Epithelial cell of proximal tubule (primary cell): ENCODE results near the gene CHMP6. TPM values are rescaled to one million over a fixed set of nuclear protein-coding genes. Genes with fewer than 3 reads are reported as not detected.

Experiments used
- DNase-seq: peaks from one replicate; pipeline ENCODE4 v3.0.0-alpha.2; 2011; ENCODE audit warnings: low read depth
- H3K4me3 ChIP-seq: 2 replicates; pipeline ENCODE4 v1.5.1; 2011; ENCODE audit warnings: low read depth, mild to moderate bottlenecking, low read length
- total RNA-seq: library from RNA; depleted of rRNA; stranded (reverse); fragments of >200 nt; gene quantifications from 2 replicates; pipeline ENCODE4 v1.2.3, GENCODE V29; 2015
- TF ChIP-seq, protein P1 (sequence below): conservative IDR thresholded peaks from 2 replicates; pipeline ENCODE4 v1.5.1; 2012; ENCODE audit warnings: low read depth, mild to moderate bottlenecking, low read length

Gene CHMP6
- 32.6 and 35.7 TPM in 2 replicates for total RNA-seq

DNA sequence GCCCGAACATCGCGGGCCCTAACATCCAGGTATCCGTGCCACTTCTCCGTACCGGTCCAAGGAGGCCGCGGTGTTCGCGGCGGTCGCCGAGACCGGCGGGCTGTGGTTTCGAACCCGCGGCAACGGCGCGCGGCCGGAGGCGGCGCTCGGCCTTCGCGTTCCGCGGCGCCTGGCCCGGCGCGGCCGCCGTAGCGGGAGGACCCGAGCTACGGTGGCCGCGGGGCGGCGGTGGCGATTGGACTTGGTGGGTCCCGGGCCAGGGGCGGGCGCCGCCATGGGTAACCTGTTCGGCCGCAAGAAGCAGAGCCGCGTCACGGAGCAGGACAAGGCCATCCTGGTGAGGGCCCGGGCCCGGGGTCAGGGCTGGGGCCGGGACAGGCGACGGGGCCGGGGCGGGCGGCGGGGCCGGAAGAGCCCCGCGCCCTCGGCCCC, at the start of gene CHMP6:
TSS of gene CHMP6 (plus strand) at position 197 of the 432 bp plus-strand sequence. CDS start at position 275, 78 bp downstream.
- peak within 1 kb of the TSS; percentile 80 for H3K4me3 ChIP-seq
- no peak for DNase-seq
- TF ChIP-seq, protein P1, sequence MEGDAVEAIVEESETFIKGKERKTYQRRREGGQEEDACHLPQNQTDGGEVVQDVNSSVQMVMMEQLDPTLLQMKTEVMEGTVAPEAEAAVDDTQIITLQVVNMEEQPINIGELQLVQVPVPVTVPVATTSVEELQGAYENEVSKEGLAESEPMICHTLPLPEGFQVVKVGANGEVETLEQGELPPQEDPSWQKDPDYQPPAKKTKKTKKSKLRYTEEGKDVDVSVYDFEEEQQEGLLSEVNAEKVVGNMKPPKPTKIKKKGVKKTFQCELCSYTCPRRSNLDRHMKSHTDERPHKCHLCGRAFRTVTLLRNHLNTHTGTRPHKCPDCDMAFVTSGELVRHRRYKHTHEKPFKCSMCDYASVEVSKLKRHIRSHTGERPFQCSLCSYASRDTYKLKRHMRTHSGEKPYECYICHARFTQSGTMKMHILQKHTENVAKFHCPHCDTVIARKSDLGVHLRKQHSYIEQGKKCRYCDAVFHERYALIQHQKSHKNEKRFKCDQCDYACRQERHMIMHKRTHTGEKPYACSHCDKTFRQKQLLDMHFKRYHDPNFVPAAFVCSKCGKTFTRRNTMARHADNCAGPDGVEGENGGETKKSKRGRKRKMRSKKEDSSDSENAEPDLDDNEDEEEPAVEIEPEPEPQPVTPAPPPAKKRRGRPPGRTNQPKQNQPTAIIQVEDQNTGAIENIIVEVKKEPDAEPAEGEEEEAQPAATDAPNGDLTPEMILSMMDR: no peak

DNA sequence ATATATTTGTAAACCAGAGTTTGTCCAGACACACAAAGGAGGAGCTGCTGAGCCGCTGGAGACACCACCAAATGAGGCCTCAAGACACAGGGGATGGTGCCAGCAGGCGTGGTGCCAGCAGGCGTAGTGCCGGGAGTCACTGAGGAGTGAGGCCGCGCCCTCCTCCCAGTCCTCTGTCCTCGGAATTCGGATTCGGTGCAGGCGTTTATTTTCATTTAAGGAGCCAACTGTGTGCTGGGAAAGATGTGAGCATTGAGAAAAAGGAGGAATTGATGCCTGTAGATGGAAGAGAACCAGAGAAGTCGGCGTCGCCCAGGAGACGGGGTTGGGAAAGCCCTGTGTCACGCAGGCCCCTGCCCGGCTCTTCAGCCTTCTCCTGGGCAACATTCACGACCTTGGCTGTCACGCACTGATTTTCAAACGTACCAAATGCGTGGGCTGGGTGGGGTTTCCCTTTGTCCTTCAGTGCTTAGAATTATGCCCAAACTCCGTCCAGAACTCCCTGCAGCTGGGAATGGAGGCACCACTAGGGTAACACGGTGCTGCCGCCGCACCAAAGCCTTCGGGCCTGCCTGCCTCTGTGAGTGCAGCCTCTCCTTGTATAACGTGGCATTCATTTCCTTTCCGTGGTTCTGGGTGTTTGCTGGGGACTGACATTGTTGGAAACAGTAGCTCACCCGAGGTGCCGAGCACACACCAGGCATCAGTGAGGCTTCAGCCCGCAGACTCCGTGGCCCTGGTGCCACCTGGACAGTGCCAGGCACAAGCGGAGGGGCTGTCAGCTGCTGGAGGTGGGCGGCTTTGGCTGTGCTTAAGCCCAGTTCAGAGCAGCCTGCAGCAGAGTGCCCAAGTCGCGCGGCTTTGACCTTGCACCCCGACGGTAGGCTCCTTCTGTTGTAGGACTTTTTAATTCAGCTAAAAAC, 49.0 kb upstream of the CHMP6 start:
- DNase-seq: no peak
- TF ChIP-seq, protein P1: no peak
- no peak overlapping the region for H3K4me3 ChIP-seq

DNA sequence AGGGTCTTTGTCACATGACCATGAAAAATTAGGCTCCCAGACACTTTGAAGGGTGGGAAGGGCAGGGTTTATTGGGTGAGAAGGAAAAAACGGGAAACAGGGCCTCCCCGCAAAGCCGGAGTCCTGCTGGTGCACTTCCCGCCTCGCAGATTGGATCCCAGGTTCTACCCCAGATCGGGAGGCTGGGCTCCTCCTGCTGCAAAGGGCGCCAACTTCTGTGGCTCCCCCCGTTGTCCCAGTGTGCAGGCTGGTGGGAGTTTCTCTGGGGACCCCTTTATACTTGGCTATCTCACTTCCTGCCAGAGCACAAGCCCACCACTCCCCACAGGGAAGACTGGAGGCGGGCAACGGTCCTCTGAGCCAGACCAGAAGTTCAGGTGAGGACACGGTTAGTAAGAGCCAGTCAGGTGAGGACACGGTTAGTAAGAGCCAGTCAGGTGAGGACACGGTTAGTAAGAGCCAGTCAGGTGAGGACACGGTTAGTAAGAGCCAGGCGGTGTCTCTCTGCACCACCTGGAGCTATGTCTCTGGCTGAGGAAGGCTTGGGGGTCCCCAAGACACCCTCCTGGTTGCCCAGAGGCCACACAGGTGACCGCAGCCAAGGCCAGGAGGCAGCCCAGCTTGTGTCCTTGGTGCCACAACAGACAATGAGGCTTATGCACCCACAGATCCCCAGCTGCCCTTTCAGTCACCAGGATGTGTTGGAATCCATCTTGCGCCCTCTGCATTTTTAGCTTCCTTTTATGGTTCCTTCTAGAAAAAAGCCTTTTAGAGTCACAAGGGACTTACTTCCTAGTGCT, 48.1 kb upstream of the CHMP6 start:
- TF ChIP-seq, protein P1: no peak
- DNase-seq: no peak
- H3K4me3 ChIP-seq: no peak overlapping the region

DNA sequence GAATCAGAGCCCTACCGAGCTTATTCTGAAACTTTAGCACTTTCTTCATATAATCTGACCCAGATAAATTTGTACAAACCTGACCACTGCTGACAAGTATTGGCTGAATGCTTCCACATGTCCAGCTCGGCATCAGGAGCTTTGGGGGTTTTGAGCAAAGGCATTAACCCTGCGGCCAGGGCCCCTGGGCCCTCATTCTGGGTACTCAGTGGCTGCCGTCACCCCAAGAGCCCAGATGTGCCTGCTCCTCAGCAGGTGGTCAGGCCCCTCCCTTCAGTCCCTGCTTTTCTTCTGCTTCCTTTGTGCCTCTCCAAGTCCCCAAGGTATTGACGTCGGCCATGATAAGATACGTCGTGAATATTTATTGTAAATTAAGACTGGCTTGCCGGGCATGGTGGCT, 47.3 kb upstream of the CHMP6 start:
- TF ChIP-seq, protein P1: no peak
- DNase-seq: no peak

DNA sequence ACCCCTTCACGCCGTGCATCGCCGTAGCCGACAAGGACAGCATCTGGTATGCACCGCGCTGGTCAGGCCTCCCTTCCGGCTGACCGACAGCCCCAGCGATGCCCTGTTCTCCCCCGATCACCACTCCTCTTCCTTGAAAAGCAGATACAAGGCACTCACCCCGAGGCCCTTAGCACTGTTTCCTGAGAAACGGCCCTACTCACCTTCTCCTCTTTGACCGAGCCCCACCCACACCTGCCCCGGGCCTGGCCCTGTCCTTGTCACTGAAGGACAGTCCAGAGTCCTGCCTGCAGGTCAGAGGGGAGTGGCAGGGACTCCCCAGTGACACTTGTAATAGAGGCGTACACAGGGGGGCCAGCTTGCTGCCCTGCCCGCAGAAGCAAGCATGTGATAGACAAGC, 45.9 kb upstream of the CHMP6 start:
- no peak overlapping the region for H3K4me3 ChIP-seq
- no peak for DNase-seq
- TF ChIP-seq, protein P1: no peak

More for the DNA sequence above, 47.3 kb upstream of the CHMP6 start:
- no peak overlapping the region for H3K4me3 ChIP-seq

DNA sequence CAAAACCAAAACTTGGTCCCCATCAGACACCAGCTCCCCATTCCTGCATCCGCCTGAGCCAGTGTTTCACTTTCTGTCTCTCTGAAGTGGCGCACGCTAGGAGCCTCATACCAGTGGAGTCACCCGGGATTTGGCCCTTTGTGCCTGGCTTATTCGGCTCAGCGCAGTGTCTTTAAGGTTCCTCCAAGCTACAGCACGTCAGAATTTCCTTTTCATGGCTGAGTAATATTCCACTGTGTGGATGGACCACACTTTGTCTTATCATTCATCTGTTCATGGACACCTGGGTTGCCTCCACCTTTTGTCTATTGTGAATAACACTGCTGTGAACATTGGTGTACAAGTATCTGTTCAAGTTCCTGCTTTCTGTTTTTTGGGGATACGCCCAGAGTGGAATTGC, 45.2 kb upstream of the CHMP6 start:
- no peak for DNase-seq
- TF ChIP-seq, protein P1: no peak
- H3K4me3 ChIP-seq: no peak overlapping the region
